ENCODE results near the gene VAMP3. TPM values are rescaled to one million over a fixed set of nuclear protein-coding genes. Genes with fewer than 3 reads are reported as not detected.

Gene VAMP3
- total RNA-seq, 4 donors from 2014 or later, result 64.4 to 133 (median 88.7) TPM

DNA sequence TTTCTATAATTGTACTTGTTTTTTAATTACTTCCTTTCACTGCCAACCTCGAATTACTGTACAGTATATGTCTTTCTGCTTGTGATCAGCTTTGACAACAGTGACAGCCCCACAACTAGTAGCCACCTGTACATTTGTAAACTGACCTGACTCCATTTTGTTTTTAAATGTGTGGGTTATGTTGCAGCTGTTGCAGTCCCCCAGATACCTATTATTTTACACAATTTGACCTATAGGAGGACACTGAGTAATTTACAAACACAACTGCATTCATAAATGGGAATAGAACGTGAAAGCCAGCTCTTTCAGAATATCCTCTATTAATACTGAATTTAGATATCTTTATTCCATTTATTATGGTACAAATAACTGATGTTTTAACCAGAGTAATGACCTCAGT, 2.5 kb upstream of the VAMP3 start:
- DNase-seq (ENCODE audit: low spot score in 2 of 2), result no peak
- TF ChIP-seq, protein P1, sequence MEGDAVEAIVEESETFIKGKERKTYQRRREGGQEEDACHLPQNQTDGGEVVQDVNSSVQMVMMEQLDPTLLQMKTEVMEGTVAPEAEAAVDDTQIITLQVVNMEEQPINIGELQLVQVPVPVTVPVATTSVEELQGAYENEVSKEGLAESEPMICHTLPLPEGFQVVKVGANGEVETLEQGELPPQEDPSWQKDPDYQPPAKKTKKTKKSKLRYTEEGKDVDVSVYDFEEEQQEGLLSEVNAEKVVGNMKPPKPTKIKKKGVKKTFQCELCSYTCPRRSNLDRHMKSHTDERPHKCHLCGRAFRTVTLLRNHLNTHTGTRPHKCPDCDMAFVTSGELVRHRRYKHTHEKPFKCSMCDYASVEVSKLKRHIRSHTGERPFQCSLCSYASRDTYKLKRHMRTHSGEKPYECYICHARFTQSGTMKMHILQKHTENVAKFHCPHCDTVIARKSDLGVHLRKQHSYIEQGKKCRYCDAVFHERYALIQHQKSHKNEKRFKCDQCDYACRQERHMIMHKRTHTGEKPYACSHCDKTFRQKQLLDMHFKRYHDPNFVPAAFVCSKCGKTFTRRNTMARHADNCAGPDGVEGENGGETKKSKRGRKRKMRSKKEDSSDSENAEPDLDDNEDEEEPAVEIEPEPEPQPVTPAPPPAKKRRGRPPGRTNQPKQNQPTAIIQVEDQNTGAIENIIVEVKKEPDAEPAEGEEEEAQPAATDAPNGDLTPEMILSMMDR (IDR thresholded peaks at IDR 0.05), result no peak
- TF ChIP-seq POLR2A (IDR thresholded peaks at IDR 0.05), result no peak
- H3K4me3 ChIP-seq (ENCODE audit: low read depth, poor library complexity, severe bottlenecking), result no peak overlapping the region
- intact Hi-C loops (cut with DNase I; ENCODE audit: low total_unique reads), result no loop called here
- WGBS, 2 donors, result 51 to 63% methylated on average over 2 of the region's 2 CpGs

DNA sequence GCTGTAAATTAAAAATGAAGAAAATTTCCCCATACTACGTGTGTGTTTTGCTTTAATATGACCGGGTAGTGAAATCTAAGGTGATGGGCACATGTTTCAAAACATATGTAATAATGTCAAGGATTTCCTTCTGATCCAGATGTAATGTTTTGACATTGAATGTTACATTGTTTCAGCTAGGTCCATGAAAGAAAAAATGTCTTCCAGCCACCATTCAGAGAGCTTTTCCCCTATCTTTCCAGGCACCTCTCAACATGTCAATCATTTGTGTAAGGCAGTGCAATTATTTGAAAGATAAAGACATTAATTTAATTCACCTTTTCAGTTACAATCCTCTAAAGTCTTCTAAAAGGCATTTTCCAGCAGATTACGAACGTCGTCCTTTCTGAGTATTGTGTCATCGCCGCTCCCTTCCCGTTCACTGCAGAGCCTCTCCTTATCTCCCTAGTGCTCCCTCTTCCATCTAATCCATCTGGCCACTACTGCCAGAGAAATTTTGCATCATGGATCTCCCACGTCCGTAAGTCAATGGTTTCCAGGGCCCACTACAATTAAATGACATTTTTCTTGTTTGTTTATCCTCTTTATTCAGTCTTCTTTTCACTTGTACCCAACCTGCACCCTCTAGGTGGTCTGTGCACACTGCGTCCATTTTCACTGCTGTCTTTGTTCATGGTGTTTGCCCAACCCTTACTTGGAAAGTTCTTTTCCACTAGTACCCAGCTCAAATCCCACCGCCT, 1.3 kb upstream of the VAMP3 start:
- DNase-seq (ENCODE audit: low spot score in 2 of 2), result no peak
- TF ChIP-seq POLR2A (IDR thresholded peaks at IDR 0.05), result no peak
- TF ChIP-seq, protein P1 (IDR thresholded peaks at IDR 0.05), result no peak
- intact Hi-C loops (cut with DNase I; ENCODE audit: low total_unique reads), result no loop called here
- no peak overlapping the region for H3K4me3 ChIP-seq (ENCODE audit: low read depth, poor library complexity, severe bottlenecking)
- WGBS, 2 donors, result 88 to 93% methylated on average over 12 of the region's 12 CpGs

DNA sequence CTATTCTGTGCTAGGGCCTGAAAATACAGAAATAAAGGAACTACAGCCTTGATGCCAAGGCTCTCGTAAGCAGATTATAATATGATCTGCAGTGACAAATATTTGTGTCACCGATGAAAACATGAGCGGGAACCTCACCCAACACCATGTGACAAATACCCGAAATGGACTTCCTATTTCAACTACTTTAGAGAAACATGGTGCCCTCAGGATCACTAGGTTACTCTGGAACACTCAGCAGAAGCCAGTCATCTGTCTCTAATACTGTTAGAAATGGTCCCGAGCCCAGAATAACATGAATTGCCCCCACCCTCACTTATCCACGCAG, 463 bp upstream of the VAMP3 start:
- no peak for DNase-seq (ENCODE audit: low spot score in 2 of 2)
- TF ChIP-seq POLR2A (IDR thresholded peaks at IDR 0.05), result no peak
- TF ChIP-seq, protein P1 (IDR thresholded peaks at IDR 0.05), result no peak
- intact Hi-C loops (cut with DNase I; ENCODE audit: low total_unique reads), result no loop called here
- H3K4me3 ChIP-seq (ENCODE audit: low read depth, poor library complexity, severe bottlenecking), result peak overlapping the region; percentile 99
- WGBS, 2 donors, result 8 to 11% methylated on average over 6 of the region's 6 CpGs

DNA sequence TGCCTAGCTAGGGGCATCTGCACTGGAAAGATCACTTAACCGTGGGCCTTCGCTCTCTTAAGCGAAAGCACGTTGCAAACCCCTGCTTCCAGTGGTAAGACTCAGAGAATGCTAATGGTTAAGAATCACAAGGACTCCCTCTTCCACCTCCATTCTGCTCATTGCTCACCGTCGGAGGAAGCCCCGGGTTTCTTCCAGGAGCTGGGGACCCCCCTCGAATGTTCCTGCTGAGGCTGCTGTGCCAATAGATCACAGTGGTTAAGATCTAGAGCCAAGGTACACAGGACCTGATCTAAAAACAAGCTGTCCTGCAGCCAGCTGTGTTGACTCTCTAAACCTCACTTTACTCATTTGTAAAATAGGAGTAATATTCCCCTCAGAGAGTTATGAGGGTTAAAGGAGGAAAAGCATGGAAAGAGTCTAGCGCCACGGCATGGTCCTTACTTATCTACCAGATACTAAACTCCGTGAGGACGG, 765 bp downstream of the VAMP3 start:
- WGBS, 2 donors, result 17 to 22% methylated on average over 12 of the region's 12 CpGs
- intact Hi-C loops (cut with DNase I; ENCODE audit: low total_unique reads), result no loop called here
- TF ChIP-seq, protein P1 (IDR thresholded peaks at IDR 0.05), result no peak
- TF ChIP-seq POLR2A (IDR thresholded peaks at IDR 0.05), result no peak

DNA sequence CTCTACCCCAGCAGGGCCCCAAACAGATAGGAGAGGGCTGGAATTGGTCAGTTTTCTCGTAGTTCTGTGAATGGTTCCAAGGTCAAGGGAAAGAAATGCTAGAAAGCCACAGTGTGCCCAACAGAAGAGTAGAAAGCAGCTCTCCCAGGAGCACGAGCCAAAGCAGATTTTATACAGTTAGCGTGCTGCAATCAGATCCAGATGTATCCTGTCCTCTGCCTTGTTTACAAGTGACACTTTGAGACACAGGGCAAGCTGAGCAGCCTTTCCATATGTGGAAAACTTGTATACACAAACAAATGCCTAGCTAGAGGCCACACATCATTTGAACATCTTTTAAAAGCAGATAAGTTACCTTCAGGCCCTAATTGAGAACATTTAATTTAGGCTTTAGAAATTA, 6.5 kb downstream of the VAMP3 start:
- intact Hi-C loops (cut with DNase I; ENCODE audit: low total_unique reads), result loop anchor here (5.0 kb wide), 1 partner anchor 1465 kb away; no protein-coding TSS in a partner anchor
- TF ChIP-seq POLR2A (IDR thresholded peaks at IDR 0.05), result no peak
- TF ChIP-seq, protein P1 (IDR thresholded peaks at IDR 0.05), result no peak
- WGBS, 2 donors, result 88% methylated on average over 3 of the region's 3 CpGs
- H3K4me3 ChIP-seq (ENCODE audit: low read depth, poor library complexity, severe bottlenecking), result no peak overlapping the region
- no peak for DNase-seq (ENCODE audit: low spot score in 2 of 2)

More for the DNA sequence above, 765 bp downstream of the VAMP3 start:
- H3K4me3 ChIP-seq (ENCODE audit: low read depth, poor library complexity, severe bottlenecking), result peak overlapping the region; percentile 99
- no peak for DNase-seq (ENCODE audit: low spot score in 2 of 2)
